Small intestine (tissue), 7 donors: Measurements from ENCODE around the gene ZNF497. TPM values are rescaled to one million over a fixed set of nuclear protein-coding genes. Genes with fewer than 3 reads are reported as not detected.
"Not testable (repeated sequence)": the region's sequence is repeated elsewhere in the genome, so short reads cannot be mapped to it uniquely, and the experiment has no call there.

ENCODE experiments used
- DNase-seq, 2 donors: peaks; one replicate each; pipeline versions ENCODE4 v3.0.0 to v3.0.0-alpha.2; 2013
- FAIRE-seq: peaks from 2 replicates; lab custom pipeline; 2012; peaks lifted over from hg19 to GRCh38; lab: Jason Lieb, UNC
- H3K27ac ChIP-seq, 3 donors: one replicate each; pipeline ENCODE4 v1.5.1; 2013; ENCODE audit warnings: low read length in 2 of 3, mild to moderate bottlenecking in 2 of 3, control low read depth in 1 of 3, inconsistent platforms in 1 of 3, low read depth in 1 of 3, moderate library complexity in 1 of 3
- H3K27me3 ChIP-seq, 3 donors: one replicate each; pipeline ENCODE4 v1.6.1; 2013; ENCODE audit warnings: low read length in 3 of 3, inconsistent platforms in 1 of 3; ENCODE audit not compliant: control insufficient read depth in 3 of 3, insufficient read depth in 3 of 3
- H3K36me3 ChIP-seq, 3 donors: one replicate each; pipeline ENCODE4 v1.6.1; 2013; ENCODE audit warnings: low read length in 3 of 3, inconsistent platforms in 1 of 3, low read depth in 1 of 3, mild to moderate bottlenecking in 1 of 3, moderate library complexity in 1 of 3; ENCODE audit not compliant: control insufficient read depth in 3 of 3, insufficient read depth in 2 of 3
- H3K4me1 ChIP-seq, 3 donors: one replicate each; pipeline ENCODE4 v1.6.1; 2013; ENCODE audit warnings: low read length in 2 of 3, inconsistent platforms in 1 of 3, low read depth in 1 of 3, mild to moderate bottlenecking in 1 of 3, moderate library complexity in 1 of 3; ENCODE audit not compliant: control insufficient read depth in 3 of 3, insufficient read depth in 2 of 3
- H3K4me3 ChIP-seq, 3 donors: one replicate each; pipeline ENCODE4 v1.5.1; 2013; ENCODE audit warnings: low read length in 3 of 3, control low read depth in 1 of 3, inconsistent platforms in 1 of 3, low read depth in 1 of 3, mild to moderate bottlenecking in 1 of 3, moderate library complexity in 1 of 3
- H3K9me3 ChIP-seq, 2 donors: one replicate each; pipeline ENCODE4 v1.6.1; 2013; ENCODE audit warnings: low read depth in 1 of 2, low read length in 1 of 2; ENCODE audit not compliant: control insufficient read depth in 2 of 2, insufficient read depth in 1 of 2
- WGBS, 3 donors: extraction: QIAGEN DNeasy Blood & Tissue Kit; methylation state at CpG; one replicate each; pipeline ENCODE4 v1.1.7; 2013; 5-methylcytosine and 5-hydroxymethylcytosine counted together
- polyA plus RNA-seq, 4 donors: library from polyadenylated mRNA; stranded (reverse) in 3 of 4; unstranded in 1 of 4; fragments of 200-250 nt in 3 of 4; fragments of 120-200 nt in 1 of 4; gene quantifications; one replicate each; pipeline versions ENCODE4 v1.2.1 to v1.2.3, GENCODE V29; 2013
- donor health status: healthy with polysubstance abuse.
- donor health status: control.
- donor health status: control.
- donor health status: Bipolar disorder and iron deficiency.
- donor health status: healthy.

ZNF497 gene
- polyA plus RNA-seq, 4 donors = 0.22 to 2.3 (median 0.82) TPM; not detected in 1

GRCh38 chr19:58326501-58326913, 36.0 kb downstream of the ZNF497 start:
- 1 to 4% (median 2%) methylated on average over 9 of the region's 9 CpGs for WGBS, 3 donors
- Histone ChIP-seq H3K4me1 (peaks cover 0 to 12% (median 5%) of the 10 kb centered on the region in 3 donors), H3K9me3 (no peaks in the 10 kb centered on the region), H3K27me3 (no peaks in the 10 kb centered on the region), H3K4me3 (peak overlapping the region; percentile 50 to 90 (median 66)), H3K27ac (peak overlapping the region in 2 of 3 donors; percentile 35 to 79), H3K36me3 (peaks cover 0 to 4% (median 0%) of the 10 kb centered on the region in 3 donors)
- FAIRE-seq (no peak), DNase-seq (no peak)

DNA sequence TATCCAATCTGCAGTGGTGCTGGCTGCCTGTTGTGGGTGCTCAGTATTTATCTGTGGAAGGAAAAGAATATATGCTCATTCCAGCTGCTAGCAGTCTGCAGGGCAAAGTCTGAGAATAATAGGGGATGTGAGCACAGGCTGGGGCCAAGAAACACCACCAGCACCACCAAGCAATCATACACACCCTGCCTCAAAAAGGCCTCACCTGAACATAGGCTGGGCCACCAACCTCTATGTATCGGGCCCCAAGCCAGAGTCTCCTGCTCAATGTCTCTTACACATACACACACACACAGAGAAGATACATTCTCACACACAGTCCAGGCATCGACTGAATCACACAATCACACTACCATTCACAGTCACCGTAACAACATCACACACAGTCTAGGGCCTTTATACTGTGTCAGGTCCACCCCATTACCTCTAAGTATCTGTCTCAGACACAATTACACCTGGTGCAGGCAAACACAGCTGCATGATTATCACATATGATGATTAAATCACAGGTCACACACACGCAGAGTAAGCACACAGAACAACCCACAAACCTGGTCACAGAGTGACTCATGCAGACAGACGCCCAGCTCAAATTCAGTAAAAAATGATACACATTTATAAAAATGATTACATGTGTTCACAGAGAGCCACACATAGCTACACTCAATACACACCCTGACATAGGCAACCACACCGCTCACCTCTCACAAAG, 37.1 kb downstream of the ZNF497 start:
- peak overlapping the region in 1 of 3 donors; percentile 79 for H3K27ac ChIP-seq
- no peaks in the 10 kb centered on the region for H3K9me3 ChIP-seq
- H3K36me3 ChIP-seq = peaks cover 0 to 4% (median 0%) of the 10 kb centered on the region in 3 donors
- H3K4me3 ChIP-seq = peak overlapping the region in 2 of 3 donors; percentile 66 to 90
- no peaks in the 10 kb centered on the region for H3K27me3 ChIP-seq
- DNase-seq (peak in 1 of 2 donors; percentile 50), FAIRE-seq (no peak)
- H3K4me1 ChIP-seq = peaks cover 0 to 12% (median 5%) of the 10 kb centered on the region in 3 donors
- 31 to 62% (median 44%) methylated on average over 6 of the region's 6 CpGs for WGBS, 3 donors

DNA sequence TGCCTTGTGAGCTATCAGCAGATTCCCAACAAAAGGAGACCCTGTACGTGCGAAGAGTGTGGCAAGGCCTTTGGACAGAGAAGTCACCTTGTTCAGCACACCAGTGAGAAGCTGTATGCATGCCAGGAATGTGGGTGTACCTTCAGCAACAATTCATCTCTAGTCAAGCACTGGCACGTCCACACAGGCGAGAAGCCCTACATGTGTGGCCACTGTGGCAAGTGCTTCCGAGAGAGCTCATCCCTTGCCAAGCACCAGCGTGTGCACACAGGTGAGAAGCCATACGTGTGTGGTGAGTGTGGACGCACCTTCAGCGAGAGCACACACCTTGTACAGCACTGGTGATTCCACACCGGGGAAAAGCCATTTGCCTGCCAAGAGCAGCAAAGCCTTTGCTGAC, 43.3 kb downstream of the ZNF497 start:
- Histone ChIP-seq H3K36me3 (peaks cover 4 to 34% (median 5%) of the 10 kb centered on the region in 3 donors), H3K4me1 (no peaks in the 10 kb centered on the region), H3K9me3 (peaks cover 0 to 8% of the 10 kb centered on the region in 2 donors), H3K27ac (no peak overlapping the region), H3K27me3 (no peaks in the 10 kb centered on the region), H3K4me3 (no peak overlapping the region)
- WGBS, 3 donors = 95 to 96% (median 95%) methylated on average over 10 of the region's 10 CpGs
- FAIRE-seq (no peak), DNase-seq (no peak)

DNA sequence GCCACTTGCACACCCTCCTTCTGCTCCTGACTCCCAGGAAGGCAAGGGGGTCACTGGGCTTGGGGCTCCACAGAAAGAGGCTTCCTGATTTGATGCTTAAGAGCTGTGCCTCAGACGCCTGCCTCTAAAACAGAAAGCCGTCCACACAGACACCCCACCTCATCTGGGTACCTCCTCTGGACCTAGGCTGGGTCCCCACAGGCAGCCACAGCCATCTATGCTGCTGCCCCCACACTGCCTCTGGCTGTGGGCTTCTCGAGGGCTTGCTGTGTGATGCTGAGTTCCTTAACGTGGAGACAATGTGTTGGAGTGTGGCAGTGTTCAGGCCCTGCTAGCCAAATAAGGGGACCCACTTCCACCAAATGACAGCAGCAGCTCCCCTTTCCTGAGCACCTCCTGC, 44.3 kb downstream of the ZNF497 start:
- 82 to 88% (median 86%) methylated on average over 4 of the region's 4 CpGs for WGBS, 3 donors
- peaks cover 0 to 8% of the 10 kb centered on the region in 2 donors for H3K9me3 ChIP-seq
- H3K36me3 ChIP-seq = peaks cover 9 to 38% (median 11%) of the 10 kb centered on the region in 3 donors
- FAIRE-seq (no peak), DNase-seq (no peak)
- no peaks in the 10 kb centered on the region for H3K4me1 ChIP-seq
- no peak overlapping the region for H3K4me3 ChIP-seq
- H3K27ac ChIP-seq = no peak overlapping the region
- H3K27me3 ChIP-seq = no peaks in the 10 kb centered on the region

- peak in 1 of 2 donors; percentile 49 for DNase-seq
- Histone ChIP-seq H3K27me3 (no peaks in the 10 kb centered on the region), H3K27ac (no peak overlapping the region), H3K4me3 (no peak overlapping the region), H3K9me3 (peaks cover 0 to 11% of the 10 kb centered on the region in 2 donors), H3K36me3 (peaks cover 9 to 42% (median 15%) of the 10 kb centered on the region in 3 donors), H3K4me1 (no peaks in the 10 kb centered on the region)
- no peak for FAIRE-seq
- WGBS, 3 donors = 67 to 75% (median 73%) methylated on average over 7 of the region's 7 CpGs
Observed at GRCh38 chr19:58317476-58318072, 45.0 kb downstream of the ZNF497 start.

GRCh38 chr19:58315580-58315979, 47.0 kb downstream of the ZNF497 start:
- no peak for FAIRE-seq
- WGBS, 3 donors = 97 to 100% (median 99%) methylated on average over 2 of the region's 2 CpGs
- Histone ChIP-seq H3K36me3 (peaks cover 9 to 58% (median 21%) of the 10 kb centered on the region in 3 donors), H3K27me3 (no peaks in the 10 kb centered on the region), H3K4me3 (no peak overlapping the region), H3K4me1 (no peaks in the 10 kb centered on the region), H3K27ac (no peak overlapping the region), H3K9me3 (peaks cover 0 to 29% of the 10 kb centered on the region in 2 donors)
- DNase-seq = no peak

DNA sequence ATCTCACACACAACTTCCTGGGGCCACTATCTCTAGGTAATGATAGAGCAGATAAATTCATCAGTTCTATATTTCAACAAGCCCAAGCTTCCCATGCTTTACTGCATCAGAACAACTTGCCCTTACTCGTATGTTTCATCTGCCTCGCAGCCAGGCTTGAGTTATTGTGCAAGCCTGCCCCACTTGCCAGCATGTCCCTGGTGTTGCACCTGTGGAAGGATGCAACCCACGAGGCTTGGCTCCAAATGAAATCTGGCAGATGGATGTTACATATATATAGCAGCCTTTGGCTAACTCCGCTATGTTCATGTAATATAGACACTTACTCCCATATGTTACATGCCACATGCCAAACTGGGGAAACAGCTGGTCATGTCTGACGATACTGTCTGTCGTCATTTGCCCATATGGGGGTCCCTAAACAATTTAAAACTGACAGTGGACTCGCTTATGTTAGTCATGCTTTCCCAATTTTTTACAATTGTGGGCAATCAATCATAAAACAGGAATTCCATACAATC, 51.1 kb downstream of the ZNF497 start:
- Histone ChIP-seq H3K4me3 (no peak overlapping the region), H3K36me3 (peaks cover 12 to 56% (median 34%) of the 10 kb centered on the region in 3 donors), H3K27ac (no peak overlapping the region), H3K9me3 (peaks cover 0 to 25% of the 10 kb centered on the region in 2 donors), H3K4me1 (peaks cover 0 to 9% (median 7%) of the 10 kb centered on the region in 3 donors), H3K27me3 (no peaks in the 10 kb centered on the region)
- whole genome bisulfite sequencing, 3 donors = 91 to 97% (median 96%) methylated on average over 7 of the region's 7 CpGs
- FAIRE-seq = no peak
- no peak for DNase-seq

- H3K4me1 ChIP-seq = peaks cover 0 to 11% (median 7%) of the 10 kb centered on the region in 3 donors
- H3K9me3 ChIP-seq = peaks cover 0 to 25% of the 10 kb centered on the region in 2 donors
- FAIRE-seq, H3K27ac ChIP-seq, DNase-seq, H3K27me3 ChIP-seq, H3K4me3 ChIP-seq: not testable (repeated sequence)
- H3K36me3 ChIP-seq = peaks cover 12 to 49% (median 35%) of the 10 kb centered on the region in 3 donors
- WGBS, 3 donors = 73 to 99% (median 94%) methylated on average over 13 of the region's 13 CpGs
Observed at GRCh38 chr19:58310685-58311084, 51.9 kb downstream of the ZNF497 start.
